Vagina (tissue), 2 donors: ENCODE data around the gene RUFY2.

ENCODE experiments used
- POLR2A ChIP-seq, 2 donors: fragments of 450-650 bp; IDR thresholded peaks; one replicate each; pipeline ENCODE4 v1.6.1; 2017; ENCODE audit warnings: antibody characterized with exemption in 2 of 2, mild to moderate bottlenecking in 2 of 2, moderate library complexity in 2 of 2
- POLR2AphosphoS5 ChIP-seq, 2 donors: sonication (generic); formaldehyde crosslinking; IDR thresholded peaks; one replicate each; pipeline ENCODE4 v1.9.0; 2017; ENCODE audit warnings: antibody characterized with exemption in 2 of 2, mild to moderate bottlenecking in 2 of 2, low read depth in 1 of 2; ENCODE audit not compliant: insufficient read depth in 1 of 2

GRCh38 chr10:68406815-68407548 lies at the start of gene RUFY2:
- TF ChIP-seq POLR2A (IDR thresholded peaks at IDR 0.05) (peak in 1 of 2 donors; percentile 43), POLR2AphosphoS5 (IDR thresholded peaks at IDR 0.05; ENCODE audit: insufficient read depth in 1 of 2, low read depth in 1 of 2) (peak in 1 of 2 donors; percentile 69)
